HCT116 (cell line): ENCODE data around the gene ERC2. TPM values are rescaled to one million over a fixed set of nuclear protein-coding genes. Genes with fewer than 3 reads are reported as not detected.

Experiments
- ATAC-seq: fragments of 200-7000 bp; cut with Tn5 transposase; 2 replicates; pipeline ENCODE4 v1.9.1; 2020; ENCODE audit warnings: mild to moderate bottlenecking, moderate library complexity
- BruUV-seq: library from RNA; stranded (reverse); fragments of 400-500 nt; replicated peaks from 2 replicates; lab custom pipeline; 2021; lab: Mats Ljungman, UMichigan
- CTCF ChIA-PET: fragments of 300-600 bp; sonication (Branson Sonifier 250); formaldehyde crosslinking; loops from one replicate; lab custom pipeline; 2021; ENCODE audit warnings: antibody characterized with exemption; lab: Charles Lee
- POLR2A ChIA-PET: fragments of 300-600, 350-600 bp; sonication (Branson Sonifier 250); formaldehyde crosslinking; loops from one replicate; lab custom pipeline; 2021; ENCODE audit warnings: antibody characterized with exemption; lab: Charles Lee
- RAD21 ChIA-PET, 2 experiments: fragments of 300-600 bp; sonication (Branson Sonifier 250); formaldehyde crosslinking; loops; one replicate each; lab custom pipeline; 2023; ENCODE audit warnings: low total read pairs in 2 of 2; ENCODE audit not compliant: uncharacterized antibody in 2 of 2, unreplicated experiment in 2 of 2, low non-redundant PET in 1 of 2; lab: Charles Lee
- DNase-seq: peaks from one replicate; pipeline ENCODE4 v3.0.0-alpha.2; 2010; ENCODE audit warnings: low read depth, low spot score
- H2AFZ ChIP-seq: fragments of 200-600 bp; shearing (Covaris generic), sonication (generic); 2 replicates; pipeline ENCODE4 v1.6.1; 2017; ENCODE audit warnings: low read depth, mixed run types, mixed read lengths, antibody characterized with exemption, low read length; ENCODE audit not compliant: poor library complexity, severe bottlenecking
- H3K27ac ChIP-seq: 2 replicates; pipeline ENCODE4 v1.5.1; 2012; ENCODE audit warnings: low read depth, low read length
- H3K27me3 ChIP-seq: fragments of 200-600 bp; sonication (generic); 2 replicates; pipeline ENCODE4 v1.6.1; 2016; ENCODE audit warnings: mixed run types, low read length, mixed read lengths; ENCODE audit not compliant: insufficient read depth
- H3K36me3 ChIP-seq, 2 experiments: fragments of 200-500 bp in 1 of 2; fragments of 200-600 bp in 1 of 2; sonication (Bioruptor generic) in 1 of 2; sonication (generic) in 1 of 2; 2 replicates each; pipeline versions ENCODE4 v1.5.1 to v1.6.1; 2014 to 2016; ENCODE audit warnings: low read length in 2 of 2, inconsistent platforms in 1 of 2, mixed read lengths in 1 of 2, mixed run types in 1 of 2; ENCODE audit not compliant: insufficient read depth in 2 of 2, control insufficient read depth in 1 of 2
- H3K4me1 ChIP-seq, 2 experiments: fragments of 200-600 bp in 1 of 2; sonication (generic) in 1 of 2; 2 replicates each; pipeline versions ENCODE4 v1.5.1 to v1.6.1; 2012 to 2017; ENCODE audit warnings: low read length in 2 of 2, inconsistent platforms in 1 of 2, mild to moderate bottlenecking in 1 of 2, mixed read lengths in 1 of 2, mixed run types in 1 of 2, moderate library complexity in 1 of 2; ENCODE audit not compliant: insufficient read depth in 2 of 2, control insufficient read depth in 1 of 2
- H3K4me2 ChIP-seq: fragments of 200-600 bp; sonication (generic); 2 replicates; pipeline ENCODE4 v1.6.1; 2017; ENCODE audit warnings: mixed run types, low read length, mixed read lengths
- H3K4me3 ChIP-seq, 2 experiments: fragments of 200-600 bp in 1 of 2; sonication (generic) in 1 of 2; replicated peaks in 1 of 2; 2 replicates each; pipeline ENCODE4 v1.5.1; 2011 to 2016; ENCODE audit warnings: low read length in 2 of 2, control low read depth in 1 of 2, low read depth in 1 of 2, mild to moderate bottlenecking in 1 of 2, mixed read lengths in 1 of 2, mixed run types in 1 of 2
- H3K79me2 ChIP-seq: fragments of 200-600 bp; sonication (generic); 2 replicates; pipeline ENCODE4 v1.6.1; 2017; ENCODE audit warnings: mild to moderate bottlenecking, mixed run types, low read length, moderate library complexity, mixed read lengths; ENCODE audit not compliant: insufficient read depth
- H3K9ac ChIP-seq: fragments of 200-600 bp; sonication (generic); 2 replicates; pipeline ENCODE4 v1.6.1; 2016; ENCODE audit warnings: low read length, mixed read lengths
- H3K9me2 ChIP-seq: fragments of 200-600 bp; sonication (generic), shearing (Covaris generic); 2 replicates; pipeline ENCODE4 v1.6.1; 2017; ENCODE audit warnings: mixed run types, mild to moderate bottlenecking, moderate library complexity; ENCODE audit not compliant: insufficient read depth
- H3K9me3 ChIP-seq, 2 experiments: fragments of 200-500 bp in 1 of 2; fragments of 200-600 bp in 1 of 2; sonication (Bioruptor generic) in 1 of 2; sonication (generic) in 1 of 2; 2 replicates each; pipeline ENCODE4 v1.6.1; 2014 to 2017; ENCODE audit warnings: low read length in 2 of 2, mixed read lengths in 2 of 2, inconsistent platforms in 1 of 2, low read depth in 1 of 2, mild to moderate bottlenecking in 1 of 2, mixed run types in 1 of 2, moderate library complexity in 1 of 2; ENCODE audit not compliant: control insufficient read depth in 1 of 2, insufficient read depth in 1 of 2
- H4K20me1 ChIP-seq: fragments of 200-600 bp; sonication (generic), shearing (Covaris generic); 2 replicates; pipeline ENCODE4 v1.6.1; 2017; ENCODE audit warnings: mixed run types, mild to moderate bottlenecking, moderate library complexity; ENCODE audit not compliant: insufficient read depth
- CEBPB ChIP-seq: IDR thresholded peaks from 2 replicates; pipeline ENCODE4 v1.6.1; 2012; ENCODE audit warnings: low read depth
- EGR1 ChIP-seq: IDR thresholded peaks from 2 replicates; pipeline ENCODE4 v1.6.1; 2012; ENCODE audit warnings: low read depth
- ELF1 ChIP-seq: IDR thresholded peaks from 2 replicates; pipeline ENCODE4 v1.6.1; 2012; ENCODE audit warnings: low read depth, borderline replicate concordance
- EZH2 ChIP-seq: fragments of 200-600 bp; sonication (generic); IDR thresholded peaks from 2 replicates; pipeline ENCODE4 v1.6.1; 2017; ENCODE audit warnings: antibody characterized with exemption, mixed run types
- JUND ChIP-seq: IDR thresholded peaks from 2 replicates; pipeline ENCODE4 v1.6.1; 2012
- MAX ChIP-seq: IDR thresholded peaks from 2 replicates; pipeline ENCODE4 v1.6.1; 2012
- RAD21 ChIP-seq: IDR thresholded peaks from 2 replicates; pipeline ENCODE4 v1.6.1; 2012; ENCODE audit warnings: low read depth, mild to moderate bottlenecking
- REST ChIP-seq: IDR thresholded peaks from 2 replicates; pipeline ENCODE4 v1.6.1; 2012; ENCODE audit warnings: low read depth
- SP1 ChIP-seq: IDR thresholded peaks from 2 replicates; pipeline ENCODE4 v1.6.1; 2012; ENCODE audit warnings: low read depth
- TCF7L2 ChIP-seq: IDR thresholded peaks from 2 replicates; pipeline ENCODE4 v1.7.0; 2011; ENCODE audit warnings: borderline replicate concordance, inconsistent platforms; ENCODE audit not compliant: insufficient read depth, insufficient read length; ENCODE audit errors: extremely low read depth
- YY1 ChIP-seq: IDR thresholded peaks from 2 replicates; pipeline ENCODE4 v1.6.1; 2011; ENCODE audit warnings: low read length, low read depth, moderate library complexity, mild to moderate bottlenecking; ENCODE audit not compliant: insufficient replicate concordance; ENCODE audit errors: extremely low read depth
- ZBTB33 ChIP-seq: IDR thresholded peaks from 2 replicates; pipeline ENCODE4 v1.6.1; 2011; ENCODE audit warnings: mild to moderate bottlenecking, low read length, moderate library complexity; ENCODE audit not compliant: insufficient replicate concordance; ENCODE audit errors: extremely low read depth
- intact Hi-C: fragments of 100-400 bp; cut with micrococcal nuclease; formaldehyde crosslinking; loops from 2 replicates; pipeline ENCODE4 v1.10.0; 2022
- total RNA-seq: library from RNA; stranded (reverse); gene quantifications from one replicate; pipeline ENCODE4 v1.2.1, GENCODE V29; 2021; ENCODE audit not compliant: unreplicated experiment

ERC2 gene
- total RNA-seq, 1 experiment from 2014 or later, result not detected

GRCh38 chr3:55516392-55517030 lies 951.8 kb downstream of the ERC2 start:
- H3K4me3 ChIP-seq, result no peak overlapping the region
- no peak overlapping the region for H3K9ac ChIP-seq
- no TSS peak for BruUV-seq
- no peak for ATAC-seq
- no peak overlapping the region for H3K4me2 ChIP-seq
- no peaks in the 10 kb centered on the region for H3K9me2 ChIP-seq
- ChIA-PET CTCF (no interaction called here), POLR2A (no interaction called here), RAD21 (interaction anchor here in 1 of 2 experiments (0.7 kb wide), 1 partner anchor 1578 kb away, joined by 6 read pairs; no protein-coding TSS in a partner anchor)
- H3K9me3 ChIP-seq, result peaks cover 0 to 4% of the 10 kb centered on the region in 2 experiments; a peak in 2 of 4 replicates
- intact Hi-C loops, result no loop called here
- H3K36me3 ChIP-seq, result no peaks in the 10 kb centered on the region
- no peak overlapping the region for H3K27ac ChIP-seq
- no peaks in the 10 kb centered on the region for H3K4me1 ChIP-seq
- H2AFZ ChIP-seq, result no peak overlapping the region
- H4K20me1 ChIP-seq, result no peaks in the 10 kb centered on the region
- no peak for DNase-seq
- no peaks in the 10 kb centered on the region for H3K27me3 ChIP-seq
- H3K79me2 ChIP-seq, result no peaks in the 10 kb centered on the region
- TF ChIP-seq EZH2 (no peak), MAX (no peak)

GRCh38 chr3:55515550-55516246 lies 952.6 kb downstream of the ERC2 start:
- Histone ChIP-seq H3K4me2 (no peak overlapping the region), H3K9me3 (peaks cover 0 to 4% of the 10 kb centered on the region in 2 experiments; a peak in 2 of 4 replicates), H3K9ac (no peak overlapping the region), H2AFZ (no peak overlapping the region), H3K9me2 (no peaks in the 10 kb centered on the region), H3K27ac (no peak overlapping the region), H3K4me1 (no peaks in the 10 kb centered on the region), H3K4me3 (no peak overlapping the region), H3K36me3 (no peaks in the 10 kb centered on the region), H4K20me1 (no peaks in the 10 kb centered on the region), H3K79me2 (no peaks in the 10 kb centered on the region), H3K27me3 (no peaks in the 10 kb centered on the region)
- BruUV-seq, result no TSS peak
- intact Hi-C loops, result no loop called here
- RAD21 ChIA-PET, result interaction anchor here in 1 of 2 experiments (0.7 kb wide), 1 partner anchor 1577 kb away, joined by 6 read pairs; no protein-coding TSS in a partner anchor
- CTCF ChIA-PET, result no interaction called here
- no peak for ATAC-seq
- no peak for DNase-seq
- POLR2A ChIA-PET, result no interaction called here
- TF ChIP-seq ZBTB33 (no peak), EGR1 (no peak), JUND (no peak), EZH2 (no peak), REST (no peak), CEBPB (no peak), RAD21 (no peak), TCF7L2 (no peak), SP1 (no peak), YY1 (no peak), ELF1 (no peak)
